Epithelial cell of esophagus (primary cell): Measurements from ENCODE around the gene GLIS1.

Source experiments
- DNase-seq: peaks from one replicate; pipeline ENCODE4 v3.0.0; 2010; ENCODE audit warnings: low read depth
- H3K4me3 ChIP-seq: 2 replicates; pipeline ENCODE4 v1.5.1; 2011; ENCODE audit warnings: mild to moderate bottlenecking, low read length, control low read depth
- TF ChIP-seq, protein P1 (sequence below): IDR thresholded peaks from 2 replicates; pipeline ENCODE4 v1.5.1; 2011; ENCODE audit warnings: low read depth, mild to moderate bottlenecking, low read length, control low read depth, inconsistent platforms; ENCODE audit not compliant: insufficient read depth; ENCODE audit errors: missing control alignments

Gene GLIS1

GRCh38 chr1:53710584-53710983, 28.4 kb downstream of the GLIS1 start:
- TF ChIP-seq, protein P1, sequence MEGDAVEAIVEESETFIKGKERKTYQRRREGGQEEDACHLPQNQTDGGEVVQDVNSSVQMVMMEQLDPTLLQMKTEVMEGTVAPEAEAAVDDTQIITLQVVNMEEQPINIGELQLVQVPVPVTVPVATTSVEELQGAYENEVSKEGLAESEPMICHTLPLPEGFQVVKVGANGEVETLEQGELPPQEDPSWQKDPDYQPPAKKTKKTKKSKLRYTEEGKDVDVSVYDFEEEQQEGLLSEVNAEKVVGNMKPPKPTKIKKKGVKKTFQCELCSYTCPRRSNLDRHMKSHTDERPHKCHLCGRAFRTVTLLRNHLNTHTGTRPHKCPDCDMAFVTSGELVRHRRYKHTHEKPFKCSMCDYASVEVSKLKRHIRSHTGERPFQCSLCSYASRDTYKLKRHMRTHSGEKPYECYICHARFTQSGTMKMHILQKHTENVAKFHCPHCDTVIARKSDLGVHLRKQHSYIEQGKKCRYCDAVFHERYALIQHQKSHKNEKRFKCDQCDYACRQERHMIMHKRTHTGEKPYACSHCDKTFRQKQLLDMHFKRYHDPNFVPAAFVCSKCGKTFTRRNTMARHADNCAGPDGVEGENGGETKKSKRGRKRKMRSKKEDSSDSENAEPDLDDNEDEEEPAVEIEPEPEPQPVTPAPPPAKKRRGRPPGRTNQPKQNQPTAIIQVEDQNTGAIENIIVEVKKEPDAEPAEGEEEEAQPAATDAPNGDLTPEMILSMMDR: no peak
- H3K4me3 ChIP-seq: no peak overlapping the region

GRCh38 chr1:53708687-53709086, 30.3 kb downstream of the GLIS1 start:
- DNase-seq: no peak
- TF ChIP-seq, protein P1: no peak
- H3K4me3 ChIP-seq: no peak overlapping the region

More at GRCh38 chr1:53710584-53710983, 28.4 kb downstream of the GLIS1 start:
- no peak for DNase-seq

DNA sequence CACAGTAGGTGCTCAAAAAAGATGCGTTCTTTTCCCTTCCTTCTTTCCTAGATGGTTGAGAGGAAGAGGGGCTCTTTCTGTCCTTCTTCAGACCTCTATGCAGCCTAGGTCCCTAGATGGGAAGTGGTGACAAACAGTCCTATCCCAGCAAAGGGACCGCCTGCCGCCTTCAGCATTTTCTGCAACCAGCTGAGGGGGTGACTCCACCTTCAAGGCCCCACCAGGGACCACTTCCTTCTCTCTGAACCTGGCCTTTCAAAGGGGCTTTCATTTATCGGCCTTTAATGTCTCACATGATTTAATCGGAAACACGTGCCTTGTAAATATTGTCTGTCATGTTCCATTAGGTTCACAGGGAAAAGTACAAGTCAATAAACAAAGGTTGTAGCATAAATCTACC, 32.6 kb downstream of the GLIS1 start:
- TF ChIP-seq, protein P1: no peak
- DNase-seq: no peak
- no peak overlapping the region for H3K4me3 ChIP-seq

GRCh38 chr1:53705446-53706096, 33.4 kb downstream of the GLIS1 start:
- no peak overlapping the region for H3K4me3 ChIP-seq
- TF ChIP-seq, protein P1: no peak
- DNase-seq: no peak

DNA sequence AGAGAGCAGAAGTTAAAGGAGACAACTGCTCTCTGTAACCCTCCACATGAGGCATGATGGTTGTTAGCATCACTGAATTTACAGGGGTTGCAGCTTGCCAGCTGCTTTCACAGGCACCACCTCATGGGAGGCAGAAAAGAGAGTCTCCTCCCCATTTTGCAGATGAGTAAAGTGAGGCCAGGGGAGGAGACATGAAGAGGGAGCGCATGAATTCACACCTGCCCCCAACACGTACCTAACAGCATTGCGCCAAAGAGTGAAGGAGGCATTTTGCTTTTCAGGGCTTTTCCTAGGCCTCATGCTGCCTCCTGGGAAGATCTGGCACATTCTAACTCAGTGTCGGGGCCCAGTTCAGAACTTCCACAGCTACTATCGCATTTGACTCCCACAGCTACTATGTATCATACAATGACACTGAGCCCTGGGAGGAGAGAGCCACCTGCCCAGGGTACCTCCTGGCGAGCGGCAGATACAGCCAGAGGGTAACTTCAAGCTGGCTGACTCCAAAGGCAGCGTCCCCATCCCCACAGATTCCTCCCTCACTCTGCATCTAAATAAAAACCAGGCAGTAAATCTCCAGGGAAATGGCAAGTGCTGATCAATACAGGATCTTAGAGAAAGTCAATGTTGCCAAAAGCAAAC, 34.0 kb downstream of the GLIS1 start:
- DNase-seq: no peak
- TF ChIP-seq, protein P1: no peak
- no peak overlapping the region for H3K4me3 ChIP-seq

DNA sequence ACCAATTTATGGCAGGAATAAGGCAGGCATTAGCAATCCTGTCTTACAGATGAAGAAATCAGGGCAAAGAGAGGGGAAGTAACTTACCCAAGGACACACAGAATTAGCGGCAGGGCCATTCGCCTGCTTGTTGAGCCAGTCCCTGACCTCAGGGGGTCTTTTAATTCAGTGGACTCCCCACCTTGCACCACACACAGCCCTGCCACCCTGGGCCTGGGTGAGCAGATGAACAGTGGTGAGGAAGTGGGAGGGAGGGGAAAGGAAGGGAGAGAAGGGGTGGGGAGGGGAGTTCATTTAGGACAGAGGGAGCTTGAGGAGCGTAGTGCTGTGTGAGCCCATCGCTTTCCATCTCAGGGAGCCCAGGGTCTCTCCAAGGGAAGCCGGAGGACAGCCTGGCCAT, 34.7 kb downstream of the GLIS1 start:
- TF ChIP-seq, protein P1: no peak
- DNase-seq: no peak
- no peak overlapping the region for H3K4me3 ChIP-seq

- no peak for DNase-seq
- TF ChIP-seq, protein P1: no peak
These were observed 35.8 kb downstream of the GLIS1 start for GRCh38 chr1:53703174-53703573.

More at GRCh38 chr1:53703174-53703573, 35.8 kb downstream of the GLIS1 start:
- H3K4me3 ChIP-seq: no peak overlapping the region
